HG02884 (cell line): ENCODE measurements around the gene ZNF23.

Source experiments
- ATAC-seq: cut with Tn5 transposase; IDR thresholded peaks from one replicate; pipeline ENCODE4 v1.9.1; 2021; ENCODE audit warnings: mild to moderate bottlenecking, moderate library complexity; ENCODE audit not compliant: unreplicated experiment

ZNF23 gene

GRCh38 chr16:71472051-71472450 lies 10.0 kb upstream of the ZNF23 start:
- no peak for ATAC-seq

GRCh38 chr16:71467810-71468209 lies 5.8 kb upstream of the ZNF23 start:
- ATAC-seq = no peak

- ATAC-seq = no peak
These were observed 2.2 kb upstream of the ZNF23 start for GRCh38 chr16:71464231-71464630.

GRCh38 chr16:71460941-71461340 lies 1.1 kb downstream of the ZNF23 start:
- no peak for ATAC-seq

DNA sequence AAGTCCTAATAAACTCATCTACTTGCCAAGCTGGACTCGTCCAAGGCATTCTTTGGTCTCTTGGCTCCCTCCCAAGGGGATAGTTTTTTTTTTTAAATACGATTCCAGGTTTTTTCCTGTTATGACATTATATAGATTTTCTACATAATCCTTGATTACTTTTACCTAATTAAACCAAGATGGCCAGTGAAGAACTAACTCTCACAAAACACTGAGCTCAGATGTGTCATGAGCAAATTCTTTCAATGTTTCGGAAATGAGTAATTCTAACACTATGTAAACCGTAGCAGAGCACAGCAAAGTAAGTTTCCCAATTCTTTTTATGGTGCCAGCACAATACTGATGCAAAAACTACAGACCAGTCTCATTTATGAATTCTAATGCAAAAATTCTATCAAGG lies 1.8 kb downstream of the ZNF23 start:
- ATAC-seq = no peak

DNA sequence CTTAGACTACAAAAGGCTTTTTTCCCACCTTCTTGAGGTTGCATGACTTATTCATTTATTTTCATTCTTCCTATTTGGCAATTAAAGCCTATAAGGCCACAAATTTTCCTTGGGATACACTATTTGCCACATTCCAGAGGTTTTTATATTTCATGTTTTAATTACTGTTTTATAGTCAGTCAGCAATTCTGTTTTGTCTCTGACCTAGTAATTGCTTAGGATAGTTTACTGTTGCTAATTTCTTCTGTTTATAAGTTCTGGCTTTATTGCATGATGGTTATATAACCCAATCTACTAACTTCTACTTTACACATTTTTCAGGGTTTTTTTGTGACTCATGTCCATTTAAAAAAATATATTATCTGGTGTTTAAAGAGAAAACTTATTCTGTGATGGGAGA lies 2.5 kb downstream of the ZNF23 start:
- no peak for ATAC-seq

GRCh38 chr16:71456801-71457200 lies 5.2 kb downstream of the ZNF23 start:
- ATAC-seq = no peak

- no peak for ATAC-seq
These were observed 9.0 kb downstream of the ZNF23 start for GRCh38 chr16:71453036-71453435.

GRCh38 chr16:71449020-71449419 lies 13.0 kb downstream of the ZNF23 start:
- ATAC-seq = no peak

- no peak for ATAC-seq
These were observed 13.7 kb downstream of the ZNF23 start for GRCh38 chr16:71448274-71448866.

DNA sequence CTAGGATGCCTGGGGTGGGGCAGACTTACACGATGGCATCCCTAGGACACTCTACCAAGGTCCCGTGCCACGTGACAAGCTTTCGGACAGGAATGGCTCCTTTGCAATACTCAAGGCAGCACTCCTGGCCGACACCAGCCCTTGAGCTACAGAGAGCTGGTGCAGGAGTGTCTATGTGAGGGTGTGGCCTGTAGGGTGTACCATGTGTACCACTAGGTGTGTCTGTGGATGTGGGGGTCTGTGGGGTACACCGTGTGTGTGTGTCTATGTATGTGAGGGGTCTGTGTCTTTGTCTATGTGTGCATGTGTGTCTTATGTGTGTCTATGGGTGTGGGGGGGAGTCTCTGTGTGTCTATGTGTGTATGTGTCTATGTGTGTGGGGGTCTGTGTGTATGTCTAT lies 18.3 kb downstream of the ZNF23 start:
- ATAC-seq = no peak

GRCh38 chr16:71442051-71442440 lies 20.0 kb downstream of the ZNF23 start, which contains the start of gene TLE7:
TLE7 (minus strand) TSS chr16:71442054; CDS start chr16:71433324, 8,730 bp downstream.
- ATAC-seq = no peak

DNA sequence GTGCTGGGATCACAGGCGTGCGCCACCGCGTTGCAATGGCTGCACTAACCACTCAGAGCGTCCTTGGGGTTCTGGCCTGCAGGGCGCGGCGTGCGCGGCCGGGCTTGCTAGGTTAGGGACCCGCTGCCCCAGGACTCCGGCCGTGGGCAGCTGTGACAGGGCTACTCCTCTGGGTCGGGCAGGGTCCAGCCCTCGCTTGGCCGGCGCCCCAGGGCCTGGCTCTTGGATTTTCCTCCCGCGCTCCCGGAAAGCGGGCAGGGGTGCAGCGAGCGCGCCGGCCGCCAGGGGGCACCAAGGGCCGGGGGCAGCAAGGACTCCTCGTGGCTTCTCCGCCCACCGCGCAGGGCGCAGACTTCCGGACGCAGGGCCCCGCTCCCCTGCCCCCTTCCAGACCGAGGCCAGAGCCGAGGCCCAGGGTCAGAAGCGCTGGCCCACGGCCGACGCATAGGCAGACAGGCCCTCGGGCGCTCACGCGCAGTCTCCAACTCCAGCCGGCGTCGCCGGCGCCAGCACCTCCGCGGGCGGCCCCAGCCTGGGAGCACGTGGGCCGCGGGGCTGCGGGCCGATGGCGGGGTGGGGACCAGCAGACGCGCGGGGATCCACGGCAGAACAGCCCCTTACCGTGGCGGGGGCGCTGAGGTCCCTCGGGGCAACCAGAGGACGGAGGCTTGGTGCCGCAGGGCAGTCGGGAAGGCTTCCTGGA lies 20.5 kb downstream of the ZNF23 start:
- no peak for ATAC-seq

- ATAC-seq = no peak
These were observed 21.2 kb downstream of the ZNF23 start for GRCh38 chr16:71440669-71441347.

DNA sequence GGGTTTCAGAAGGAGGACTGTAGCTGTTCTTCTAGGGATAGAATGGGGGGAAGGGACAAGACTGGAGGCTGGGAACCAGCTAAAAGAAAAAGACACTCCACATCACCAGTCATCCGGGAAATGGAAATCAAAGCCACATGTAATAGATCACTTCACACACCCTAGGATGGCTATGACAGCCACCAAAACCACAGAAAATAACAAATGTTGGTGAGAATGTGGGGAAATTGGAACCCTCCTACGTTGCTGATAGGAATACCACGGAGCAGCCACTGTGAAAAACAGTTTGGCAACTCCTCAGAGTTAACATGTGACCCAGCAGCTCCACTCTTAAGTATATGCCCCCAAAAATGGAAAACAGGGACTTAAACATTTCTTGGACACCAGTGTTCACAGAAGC lies 22.5 kb downstream of the ZNF23 start:
- ATAC-seq = no peak

- ATAC-seq = no peak
These were observed 25.6 kb downstream of the ZNF23 start for GRCh38 chr16:71436473-71436872.

DNA sequence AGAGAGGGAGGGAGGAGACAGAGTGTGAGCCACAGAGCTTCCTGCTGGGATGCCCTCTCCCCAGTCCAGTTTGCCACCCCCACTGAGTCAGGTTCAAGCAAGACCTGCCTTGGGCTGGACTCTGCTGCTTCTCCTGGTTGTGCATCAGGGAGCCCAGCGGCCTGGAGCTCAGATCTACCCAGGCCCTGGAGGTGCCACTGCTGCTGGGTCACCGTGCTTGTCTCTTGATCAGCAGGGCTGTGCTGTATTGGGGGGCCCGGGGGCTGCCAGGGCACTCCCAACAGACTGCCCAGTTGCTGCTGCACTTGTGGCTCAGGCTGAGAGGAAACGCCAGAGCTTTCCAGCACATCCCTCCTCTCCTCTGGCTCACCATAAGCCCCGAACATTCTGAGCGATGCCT lies 29.1 kb downstream of the ZNF23 start:
- no peak for ATAC-seq

DNA sequence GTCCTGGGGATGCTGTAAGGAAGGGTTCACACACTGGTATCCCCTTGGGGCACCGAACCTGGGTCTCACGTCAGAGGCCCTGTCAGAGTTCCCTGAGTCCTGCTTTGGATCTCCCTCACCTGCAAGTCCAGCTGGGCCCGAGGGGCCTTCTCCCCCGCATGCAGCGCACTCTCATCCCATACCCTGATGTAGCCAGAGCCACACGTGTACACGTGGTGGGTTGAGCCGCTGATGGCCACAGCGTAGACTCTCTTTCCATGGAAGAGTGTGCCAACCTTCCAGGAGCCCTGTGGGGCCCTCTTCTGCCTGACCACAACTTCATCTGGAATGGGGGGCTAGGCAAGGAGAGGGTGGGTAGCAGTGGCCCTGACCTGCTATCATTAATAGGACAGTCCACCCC lies 30.1 kb downstream of the ZNF23 start:
- ATAC-seq = no peak

DNA sequence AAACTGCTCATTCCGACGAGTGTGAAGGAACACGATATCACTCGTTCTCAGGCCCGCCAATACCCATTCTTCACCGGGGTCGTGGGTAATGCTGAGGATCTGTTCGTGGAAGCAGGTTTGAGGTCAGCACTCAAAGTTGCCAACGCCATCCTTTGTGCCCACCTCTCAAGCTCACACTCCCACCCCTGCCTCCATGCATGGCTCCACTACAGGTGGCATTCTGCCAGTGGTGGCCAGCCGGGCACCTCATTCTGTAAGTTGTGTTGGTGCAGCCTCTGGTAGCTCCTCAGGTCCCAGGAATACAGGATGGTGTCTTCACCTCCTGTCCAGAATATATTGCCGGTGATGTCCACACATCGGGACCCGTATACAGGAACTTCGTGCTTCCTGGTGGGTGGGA lies 30.9 kb downstream of the ZNF23 start:
- no peak for ATAC-seq

DNA sequence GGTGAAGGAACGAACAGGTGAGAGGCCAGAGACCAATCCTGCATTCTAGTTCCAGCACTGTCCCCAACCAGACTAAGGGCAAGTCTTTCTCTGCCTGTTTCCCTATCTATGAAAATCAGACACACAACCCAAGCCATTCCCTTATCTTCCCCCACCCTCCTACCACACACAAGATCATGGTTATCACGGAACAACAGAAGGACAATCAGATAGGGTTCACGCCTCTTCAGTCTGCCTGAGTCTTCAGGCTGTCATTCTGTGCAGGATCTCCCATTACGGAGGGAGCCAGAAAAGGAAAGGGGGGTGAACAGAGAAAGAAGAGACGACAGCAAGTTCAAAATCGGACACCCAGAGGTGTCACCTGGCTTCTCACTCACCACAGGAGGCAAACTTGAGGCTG lies 31.3 kb downstream of the ZNF23 start:
- no peak for ATAC-seq

GRCh38 chr16:71429581-71429980 lies 32.5 kb downstream of the ZNF23 start:
- ATAC-seq = no peak

DNA sequence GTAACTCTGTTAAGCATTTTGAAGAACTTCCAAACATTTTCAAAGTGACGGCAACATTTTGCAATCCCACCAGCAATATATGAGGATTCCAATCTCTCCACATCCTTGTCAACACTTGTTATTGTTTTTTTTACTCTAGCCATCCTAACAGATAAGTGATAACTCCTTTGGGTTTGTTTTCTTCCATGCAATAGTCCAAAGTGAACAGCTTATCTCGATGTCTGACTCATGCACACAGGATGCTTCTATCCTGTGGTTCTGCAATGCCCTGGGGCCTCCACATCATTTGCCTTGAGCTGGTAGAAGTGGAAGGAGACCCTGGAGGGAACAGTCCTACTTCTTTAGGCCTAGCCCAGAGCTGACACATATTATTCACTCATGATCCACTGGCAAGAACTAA lies 33.2 kb downstream of the ZNF23 start:
- ATAC-seq = no peak
